Fibroblast of skin of right quadriceps (primary cell): ENCODE results near the gene MARF1.
A peak's percentile ranks its signal among the peaks of the same experiment; 100 is the strongest.
"Not testable (repeated sequence)": the region's sequence is repeated elsewhere in the genome, so short reads cannot be mapped to it uniquely, and the experiment has no call there.

Experiments
- DNase-seq: peaks from one replicate; pipeline ENCODE4 v3.0.0-alpha.2; 2013

MARF1 gene

GRCh38 chr16:15621456-15621855, 21.5 kb downstream of the MARF1 start:
- DNase-seq, result no peak

- no peak for DNase-seq
Measured at GRCh38 chr16:15620611-15621195, 22.3 kb downstream of the MARF1 start.

- peak; percentile 68 for DNase-seq
Measured at GRCh38 chr16:15618392-15618791, 24.6 kb downstream of the MARF1 start.

GRCh38 chr16:15617901-15618300, 25.1 kb downstream of the MARF1 start:
- DNase-seq, result no peak

GRCh38 chr16:15616475-15617165, 26.3 kb downstream of the MARF1 start:
- DNase-seq, result no peak

- DNase-seq, result no peak
Measured at GRCh38 chr16:15616012-15616411, 26.9 kb downstream of the MARF1 start.

- DNase-seq, result no peak
Measured at GRCh38 chr16:15613676-15614075, 29.3 kb downstream of the MARF1 start.

- DNase-seq, result peak; percentile 20
Measured at GRCh38 chr16:15611610-15612009, 31.3 kb downstream of the MARF1 start.

- DNase-seq, result no peak
Measured at GRCh38 chr16:15610369-15610871, 32.5 kb downstream of the MARF1 start.

GRCh38 chr16:15609286-15609649, 33.7 kb downstream of the MARF1 start:
- DNase-seq, result no peak

- DNase-seq, result no peak
Measured at GRCh38 chr16:15608398-15609285, 34.3 kb downstream of the MARF1 start.

- DNase-seq, result no peak
Measured at GRCh38 chr16:15607700-15608396, 35.1 kb downstream of the MARF1 start.

GRCh38 chr16:15607221-15607699, 35.7 kb downstream of the MARF1 start:
- DNase-seq, result not testable (repeated sequence)

GRCh38 chr16:15606518-15607220, 36.3 kb downstream of the MARF1 start:
- no peak for DNase-seq

- no peak for DNase-seq
Measured at GRCh38 chr16:15605839-15606517, 37.0 kb downstream of the MARF1 start.

- no peak for DNase-seq
Measured at GRCh38 chr16:15604460-15605440, 38.2 kb downstream of the MARF1 start.

- no peak for DNase-seq
Measured at GRCh38 chr16:15602285-15603044, 40.5 kb downstream of the MARF1 start.

GRCh38 chr16:15601212-15601879, 41.6 kb downstream of the MARF1 start:
- DNase-seq, result no peak
